Measurements from ENCODE around the gene EIF3I. TPM values are rescaled to one million over a fixed set of nuclear protein-coding genes. Genes with fewer than 3 reads are reported as not detected.

EIF3I gene
- total RNA-seq, 3 donors from 2014 or later, result 404 to 436 (median 434) TPM

- H3K36me3 Mint-ChIP-seq (ENCODE audit: insufficient read depth), result no peaks in the 10 kb centered on the region
- H3K4me3 Mint-ChIP-seq, result peak within 1 kb of the TSS; percentile 86
- ATAC-seq, result peak; percentile 72 to 76
- peaks cover 31% of the 10 kb centered on the region for H3K4me1 Mint-ChIP-seq (ENCODE audit: low read depth)
- H3K9me3 Mint-ChIP-seq, result no peaks in the 10 kb centered on the region
- no peaks in the 10 kb centered on the region for H3K27me3 Mint-ChIP-seq (ENCODE audit: low read depth)
- DNase-seq, result peak; percentile 81
These were observed 16.5 kb upstream of the EIF3I start, which contains the start of gene IQCC for GRCh38 chr1:32205401-32206370. Gene IQCC (plus strand): TSS chr1:32205671. CDS start chr1:32205682, 11 bp downstream.

- H3K4me1 Mint-ChIP-seq (ENCODE audit: low read depth), result peaks cover 15% of the 10 kb centered on the region
- DNase-seq, result no peak
- no peaks in the 10 kb centered on the region for H3K36me3 Mint-ChIP-seq (ENCODE audit: insufficient read depth)
- ATAC-seq, result no peak
- H3K27me3 Mint-ChIP-seq (ENCODE audit: low read depth), result no peaks in the 10 kb centered on the region
- H3K4me3 Mint-ChIP-seq, result no peak overlapping the region
- H3K9me3 Mint-ChIP-seq, result no peaks in the 10 kb centered on the region
These were observed 13.7 kb upstream of the EIF3I start for GRCh38 chr1:32208469-32208868.

GRCh38 chr1:32208891-32209328 is 13.3 kb upstream of the EIF3I start, which contains the start of gene DCDC2B:
Gene DCDC2B (plus strand): TSS chr1:32209089. CDS start chr1:32209094, 5 bp downstream.
- no peaks in the 10 kb centered on the region for H3K27me3 Mint-ChIP-seq (ENCODE audit: low read depth)
- H3K4me3 Mint-ChIP-seq, result no peak within 1 kb of the TSS
- peaks cover 15% of the 10 kb centered on the region for H3K4me1 Mint-ChIP-seq (ENCODE audit: low read depth)
- H3K9me3 Mint-ChIP-seq, result no peaks in the 10 kb centered on the region
- DNase-seq, result no peak
- no peak for ATAC-seq
- no peaks in the 10 kb centered on the region for H3K36me3 Mint-ChIP-seq (ENCODE audit: insufficient read depth)

- peaks cover 19% of the 10 kb centered on the region for H3K4me1 Mint-ChIP-seq (ENCODE audit: low read depth)
- ATAC-seq (peak; percentile 91 to 94), DNase-seq (peak; percentile 53)
- H3K27me3 Mint-ChIP-seq (ENCODE audit: low read depth), result no peaks in the 10 kb centered on the region
- no peaks in the 10 kb centered on the region for H3K36me3 Mint-ChIP-seq (ENCODE audit: insufficient read depth)
- no peak overlapping the region for H3K4me3 Mint-ChIP-seq
- no peaks in the 10 kb centered on the region for H3K9me3 Mint-ChIP-seq
These were observed 6.4 kb upstream of the EIF3I start for GRCh38 chr1:32215629-32216480.

GRCh38 chr1:32216566-32216965 is 5.6 kb upstream of the EIF3I start:
- Mint-ChIP-seq H3K4me3 (no peak overlapping the region), H3K27me3 (ENCODE audit: low read depth) (no peaks in the 10 kb centered on the region), H3K9me3 (no peaks in the 10 kb centered on the region), H3K4me1 (ENCODE audit: low read depth) (peaks cover 26% of the 10 kb centered on the region), H3K36me3 (ENCODE audit: insufficient read depth) (no peaks in the 10 kb centered on the region)
- no peak for DNase-seq
- ATAC-seq, result no peak

- no peak overlapping the region for H3K4me3 Mint-ChIP-seq
- ATAC-seq (no peak), DNase-seq (no peak)
- H3K27me3 Mint-ChIP-seq (ENCODE audit: low read depth), result no peaks in the 10 kb centered on the region
- H3K9me3 Mint-ChIP-seq, result no peaks in the 10 kb centered on the region
- H3K36me3 Mint-ChIP-seq (ENCODE audit: insufficient read depth), result peaks cover 4% of the 10 kb centered on the region
- peaks cover 36% of the 10 kb centered on the region for H3K4me1 Mint-ChIP-seq (ENCODE audit: low read depth)
These were observed 3.2 kb upstream of the EIF3I start for GRCh38 chr1:32219022-32219421.

GRCh38 chr1:32220746-32221580 is 1.2 kb upstream of the EIF3I start:
- ATAC-seq, result no peak
- no peaks in the 10 kb centered on the region for H3K9me3 Mint-ChIP-seq

GRCh38 chr1:32221581-32221979 is 627 bp upstream of the EIF3I start:
- Mint-ChIP-seq H3K9me3 (no peaks in the 10 kb centered on the region), H3K4me1 (ENCODE audit: low read depth) (peaks cover 33% of the 10 kb centered on the region)
- no peak for ATAC-seq

More at GRCh38 chr1:32220746-32221580, 1.2 kb upstream of the EIF3I start:
- peaks cover 35% of the 10 kb centered on the region for H3K4me1 Mint-ChIP-seq (ENCODE audit: low read depth)
- H3K27me3 Mint-ChIP-seq (ENCODE audit: low read depth), result no peaks in the 10 kb centered on the region
- no peak for DNase-seq
- peaks cover 12% of the 10 kb centered on the region for H3K36me3 Mint-ChIP-seq (ENCODE audit: insufficient read depth)
- peak overlapping the region; percentile 97 for H3K4me3 Mint-ChIP-seq

GRCh38 chr1:32223683-32224082 is 1.5 kb downstream of the EIF3I start:
- peaks cover 35% of the 10 kb centered on the region for H3K4me1 Mint-ChIP-seq (ENCODE audit: low read depth)

More at GRCh38 chr1:32221581-32221979, 627 bp upstream of the EIF3I start:
- H3K36me3 Mint-ChIP-seq (ENCODE audit: insufficient read depth), result peaks cover 15% of the 10 kb centered on the region
- no peaks in the 10 kb centered on the region for H3K27me3 Mint-ChIP-seq (ENCODE audit: low read depth)
- DNase-seq, result no peak
- peak overlapping the region; percentile 97 for H3K4me3 Mint-ChIP-seq

DNA sequence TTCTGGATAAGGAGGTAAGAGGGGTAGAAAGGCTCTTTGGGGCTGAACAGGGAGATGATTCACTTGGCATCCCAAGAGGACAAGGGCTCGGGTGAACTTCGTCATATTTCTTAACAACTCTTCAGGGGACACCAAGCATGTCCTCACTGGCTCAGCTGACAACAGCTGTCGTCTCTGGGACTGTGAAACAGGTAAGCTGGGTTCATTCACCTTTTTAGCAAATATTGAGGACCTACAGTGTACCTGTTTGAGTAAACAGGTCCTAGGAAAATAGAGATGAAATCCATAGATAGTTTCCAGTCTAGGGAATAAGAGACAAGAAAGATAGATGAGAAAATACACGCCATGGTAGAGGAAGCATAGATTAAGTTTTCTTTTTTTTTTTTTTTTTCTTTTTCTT is 2.1 kb downstream of the EIF3I start:
- H3K9me3 Mint-ChIP-seq, result no peaks in the 10 kb centered on the region
- DNase-seq (no peak), ATAC-seq (no peak)
- peaks cover 36% of the 10 kb centered on the region for H3K36me3 Mint-ChIP-seq (ENCODE audit: insufficient read depth)
- H3K27me3 Mint-ChIP-seq (ENCODE audit: low read depth), result no peaks in the 10 kb centered on the region
- peaks cover 35% of the 10 kb centered on the region for H3K4me1 Mint-ChIP-seq (ENCODE audit: low read depth)
- H3K4me3 Mint-ChIP-seq, result peak overlapping the region; percentile 97

More at GRCh38 chr1:32223683-32224082, 1.5 kb downstream of the EIF3I start:
- no peaks in the 10 kb centered on the region for H3K9me3 Mint-ChIP-seq
- H3K27me3 Mint-ChIP-seq (ENCODE audit: low read depth), result no peaks in the 10 kb centered on the region
- peaks cover 30% of the 10 kb centered on the region for H3K36me3 Mint-ChIP-seq (ENCODE audit: insufficient read depth)
- no peak for ATAC-seq
- DNase-seq, result no peak
- H3K4me3 Mint-ChIP-seq, result peak overlapping the region; percentile 97

DNA sequence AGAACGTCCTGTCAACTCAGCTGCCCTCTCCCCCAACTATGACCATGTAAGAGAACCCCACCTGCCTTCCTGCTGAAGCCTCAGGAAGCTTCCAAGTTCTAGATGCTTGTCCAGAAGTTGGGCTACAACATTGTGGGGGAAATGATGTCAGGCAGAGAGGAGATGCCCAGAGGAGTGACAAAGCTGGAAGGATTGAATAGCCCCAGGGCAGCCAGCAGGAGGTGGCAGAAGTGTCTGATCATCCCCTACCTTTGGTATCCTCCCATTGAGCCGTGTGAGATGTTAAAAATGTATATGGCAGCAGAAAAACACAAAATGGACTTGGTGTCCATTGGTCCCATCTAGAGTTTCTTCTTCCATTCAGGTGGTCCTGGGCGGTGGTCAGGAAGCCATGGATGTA is 6.6 kb downstream of the EIF3I start:
- H3K9me3 Mint-ChIP-seq, result no peaks in the 10 kb centered on the region
- H3K36me3 Mint-ChIP-seq (ENCODE audit: insufficient read depth), result peaks cover 39% of the 10 kb centered on the region
- no peak for DNase-seq
- H3K4me3 Mint-ChIP-seq, result no peak overlapping the region
- peaks cover 14% of the 10 kb centered on the region for H3K4me1 Mint-ChIP-seq (ENCODE audit: low read depth)
- no peaks in the 10 kb centered on the region for H3K27me3 Mint-ChIP-seq (ENCODE audit: low read depth)
- no peak for ATAC-seq

DNA sequence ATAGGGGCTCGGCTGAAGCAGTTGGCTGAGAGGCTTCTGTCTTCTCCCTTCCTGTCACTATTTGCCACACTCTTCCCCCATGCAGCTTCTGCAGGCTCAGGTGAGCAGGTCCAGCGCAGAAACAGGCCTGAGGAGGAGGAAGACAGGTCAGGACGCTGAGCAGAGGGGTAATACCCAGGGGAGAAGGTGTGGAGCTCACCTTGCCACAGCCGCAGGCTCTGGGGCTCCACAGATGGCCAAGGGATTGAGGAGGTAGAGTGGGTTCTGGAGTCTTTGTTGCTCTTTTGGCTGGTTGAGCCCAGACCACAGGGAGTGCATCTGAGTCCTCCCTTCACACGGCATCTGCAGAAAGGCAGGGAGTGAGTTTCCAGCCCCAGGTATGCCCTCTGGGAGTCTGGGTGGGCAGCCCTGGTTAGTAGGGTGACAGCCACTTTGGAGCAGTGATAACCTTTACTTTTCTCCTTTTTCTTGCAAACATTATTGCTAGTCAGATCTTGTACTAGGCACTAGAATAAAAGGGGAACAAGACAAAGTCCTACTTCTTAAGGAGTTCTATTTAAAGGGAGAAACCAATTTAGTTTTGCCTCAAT is 9.7 kb downstream of the EIF3I start:
- no peak for ATAC-seq
- peaks cover 31% of the 10 kb centered on the region for H3K36me3 Mint-ChIP-seq (ENCODE audit: insufficient read depth)
- no peaks in the 10 kb centered on the region for H3K9me3 Mint-ChIP-seq
- no peak for DNase-seq
- no peaks in the 10 kb centered on the region for H3K27me3 Mint-ChIP-seq (ENCODE audit: low read depth)
- no peak overlapping the region for H3K4me3 Mint-ChIP-seq
- H3K4me1 Mint-ChIP-seq (ENCODE audit: low read depth), result peaks cover 3% of the 10 kb centered on the region

DNA sequence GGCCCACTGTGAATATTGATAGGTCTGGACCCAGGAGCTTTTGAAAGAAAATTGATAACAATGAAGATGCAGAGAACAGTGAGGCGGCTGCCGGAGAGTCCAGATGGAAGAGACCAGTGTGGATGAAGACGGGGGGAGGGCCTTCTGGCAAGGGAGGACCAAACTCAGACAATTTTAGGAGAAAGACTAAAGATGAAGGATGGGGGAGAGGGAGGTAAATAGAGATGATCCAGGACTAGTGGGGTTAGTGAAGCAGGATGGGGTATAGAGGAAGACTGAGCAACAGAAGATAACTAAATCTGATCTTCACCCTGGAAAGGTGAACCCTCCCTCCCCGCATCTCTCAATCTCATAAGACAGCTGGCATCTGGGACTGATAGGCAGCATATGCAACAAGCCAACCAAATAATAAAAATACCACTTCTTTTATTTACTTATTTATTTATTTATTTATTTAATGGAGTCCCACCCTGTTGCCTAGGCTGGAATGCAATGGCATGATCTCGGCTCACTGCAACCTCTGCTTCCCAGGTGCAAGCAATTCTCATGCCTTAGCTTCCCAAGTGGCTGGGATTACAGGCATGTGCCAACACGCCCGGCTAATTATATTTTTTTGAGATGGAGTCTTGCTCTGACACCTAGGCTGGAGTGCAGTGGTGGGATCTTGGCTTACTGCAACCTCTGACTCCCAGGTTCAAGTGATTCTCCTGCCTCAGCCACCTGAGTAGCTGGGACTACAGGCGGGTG is 10.5 kb downstream of the EIF3I start:
- H3K36me3 Mint-ChIP-seq (ENCODE audit: insufficient read depth), result peaks cover 26% of the 10 kb centered on the region
- peaks cover 3% of the 10 kb centered on the region for H3K4me1 Mint-ChIP-seq (ENCODE audit: low read depth)
- H3K9me3 Mint-ChIP-seq, result no peaks in the 10 kb centered on the region
- ATAC-seq (no peak), DNase-seq (no peak)
- no peak overlapping the region for H3K4me3 Mint-ChIP-seq
- no peaks in the 10 kb centered on the region for H3K27me3 Mint-ChIP-seq (ENCODE audit: low read depth)
